Loucy (cell line): ENCODE results near the gene PSD2.

Experiments
- EZH2phosphoT487 ChIP-seq: fragments of 200-600 bp; IDR thresholded peaks from 2 replicates; pipeline ENCODE4 v1.6.1; 2018; ENCODE audit warnings: antibody characterized with exemption, mild to moderate bottlenecking, moderate library complexity, borderline replicate concordance
- TF ChIP-seq, protein P1 (sequence below): fragments of 200-600 bp; sonication (generic); conservative IDR thresholded peaks from 2 replicates; pipeline ENCODE4 v1.5.1; 2014; ENCODE audit warnings: mild to moderate bottlenecking, antibody characterized with exemption, low read length

GRCh38 chr5:139749242-139749641 lies 46.4 kb upstream of the PSD2 start:
- TF ChIP-seq, protein P1, sequence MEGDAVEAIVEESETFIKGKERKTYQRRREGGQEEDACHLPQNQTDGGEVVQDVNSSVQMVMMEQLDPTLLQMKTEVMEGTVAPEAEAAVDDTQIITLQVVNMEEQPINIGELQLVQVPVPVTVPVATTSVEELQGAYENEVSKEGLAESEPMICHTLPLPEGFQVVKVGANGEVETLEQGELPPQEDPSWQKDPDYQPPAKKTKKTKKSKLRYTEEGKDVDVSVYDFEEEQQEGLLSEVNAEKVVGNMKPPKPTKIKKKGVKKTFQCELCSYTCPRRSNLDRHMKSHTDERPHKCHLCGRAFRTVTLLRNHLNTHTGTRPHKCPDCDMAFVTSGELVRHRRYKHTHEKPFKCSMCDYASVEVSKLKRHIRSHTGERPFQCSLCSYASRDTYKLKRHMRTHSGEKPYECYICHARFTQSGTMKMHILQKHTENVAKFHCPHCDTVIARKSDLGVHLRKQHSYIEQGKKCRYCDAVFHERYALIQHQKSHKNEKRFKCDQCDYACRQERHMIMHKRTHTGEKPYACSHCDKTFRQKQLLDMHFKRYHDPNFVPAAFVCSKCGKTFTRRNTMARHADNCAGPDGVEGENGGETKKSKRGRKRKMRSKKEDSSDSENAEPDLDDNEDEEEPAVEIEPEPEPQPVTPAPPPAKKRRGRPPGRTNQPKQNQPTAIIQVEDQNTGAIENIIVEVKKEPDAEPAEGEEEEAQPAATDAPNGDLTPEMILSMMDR, result no peak
- TF ChIP-seq EZH2phosphoT487, result no peak
